H1 (cell line): ENCODE measurements around the gene PDLIM3. TPM values are rescaled to one million over a fixed set of nuclear protein-coding genes. Genes with fewer than 3 reads are reported as not detected.

Source experiments
- RFX5 ChIP-seq: IDR thresholded peaks from 2 replicates; pipeline ENCODE4 v1.6.1; 2011; ENCODE audit warnings: low read depth, low read length, improper control_type of control experiment, borderline replicate concordance
- polyA plus RNA-seq, 7 experiments: library from polyadenylated mRNA; depleted of rRNA in 3 of 7; stranded (reverse) in 5 of 7; unstranded in 2 of 7; fragments of >200 nt in 5 of 7; fragments of 200-250 nt in 2 of 7; gene quantifications; 1 replicate in 5 of 7; 2 replicates in 1 of 7; 4 replicates in 1 of 7; pipeline versions ENCODE4 v1.2.1 to v1.2.3, GENCODE V29; 2011 to 2013; ENCODE audit warnings: missing spikeins in 2 of 7, mixed read lengths in 2 of 7
- total RNA-seq: library from RNA; stranded (reverse); fragmentation: NEBNext Ultra II Directional; extraction: Animal tissue kit (Norgen Biotek cat#: 25700); gene quantifications from 2 replicates; pipeline ENCODE4 v1.2.1, GENCODE V29; 2021

Gene PDLIM3
- total and polyA plus RNA-seq, 2 of the 8 experiments (the other 6 are each of a cell fraction or from before 2014, with no cell fraction given): 7.6 to 8.1 TPM

GRCh38 chr4:185464887-185465286 is 70.4 kb downstream of the PDLIM3 start (continued):
- no peak for TF ChIP-seq RFX5
